Measurements from ENCODE around the gene GOLGA5.

DNA sequence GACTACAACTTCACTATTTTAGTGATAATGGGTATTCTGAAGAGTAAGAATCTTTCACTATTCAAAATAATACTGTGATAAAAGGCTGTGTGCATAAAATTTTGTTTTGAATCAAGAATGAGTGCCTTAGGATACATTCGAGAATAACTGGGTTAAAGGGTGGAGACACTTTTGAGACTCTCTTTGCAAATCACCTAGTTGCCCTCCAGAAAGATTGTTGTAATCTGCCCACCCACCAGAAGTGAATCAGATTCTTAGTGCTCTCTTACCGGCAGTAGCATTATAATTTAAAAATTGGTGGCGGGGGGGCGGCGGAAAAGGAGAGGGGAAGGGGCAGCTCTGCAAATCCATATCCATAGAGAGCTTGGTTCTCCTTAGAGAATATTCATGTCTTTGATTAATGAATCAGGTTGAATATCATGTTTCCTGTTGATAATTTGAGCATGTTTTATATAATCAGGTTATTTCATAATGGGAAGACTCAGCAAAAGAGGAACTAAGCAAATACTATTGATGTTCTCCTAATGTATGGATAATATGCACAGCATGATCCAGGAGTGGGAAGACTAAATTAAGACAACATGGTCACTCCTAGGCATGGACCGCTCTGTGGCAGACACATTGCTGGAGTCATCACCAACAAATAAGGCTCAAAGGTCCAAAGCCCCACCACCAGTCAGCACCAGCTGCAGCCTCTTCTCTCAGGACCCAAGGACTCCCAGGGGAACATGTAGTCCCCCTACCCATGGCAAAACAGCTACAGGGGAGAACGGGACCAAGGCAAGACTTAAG lies 66.1 kb downstream of the GOLGA5 start:
- TF ChIP-seq, protein P1, sequence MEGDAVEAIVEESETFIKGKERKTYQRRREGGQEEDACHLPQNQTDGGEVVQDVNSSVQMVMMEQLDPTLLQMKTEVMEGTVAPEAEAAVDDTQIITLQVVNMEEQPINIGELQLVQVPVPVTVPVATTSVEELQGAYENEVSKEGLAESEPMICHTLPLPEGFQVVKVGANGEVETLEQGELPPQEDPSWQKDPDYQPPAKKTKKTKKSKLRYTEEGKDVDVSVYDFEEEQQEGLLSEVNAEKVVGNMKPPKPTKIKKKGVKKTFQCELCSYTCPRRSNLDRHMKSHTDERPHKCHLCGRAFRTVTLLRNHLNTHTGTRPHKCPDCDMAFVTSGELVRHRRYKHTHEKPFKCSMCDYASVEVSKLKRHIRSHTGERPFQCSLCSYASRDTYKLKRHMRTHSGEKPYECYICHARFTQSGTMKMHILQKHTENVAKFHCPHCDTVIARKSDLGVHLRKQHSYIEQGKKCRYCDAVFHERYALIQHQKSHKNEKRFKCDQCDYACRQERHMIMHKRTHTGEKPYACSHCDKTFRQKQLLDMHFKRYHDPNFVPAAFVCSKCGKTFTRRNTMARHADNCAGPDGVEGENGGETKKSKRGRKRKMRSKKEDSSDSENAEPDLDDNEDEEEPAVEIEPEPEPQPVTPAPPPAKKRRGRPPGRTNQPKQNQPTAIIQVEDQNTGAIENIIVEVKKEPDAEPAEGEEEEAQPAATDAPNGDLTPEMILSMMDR (IDR thresholded peaks at IDR 0.05) = no peak
- no peak for TF ChIP-seq POLR2A (IDR thresholded peaks at IDR 0.05)

All from tibial nerve (tissue), 3 donors.